ENCODE measurements around the gene ARMC7.
"Not testable (repeated sequence)": the region's sequence is repeated elsewhere in the genome, so short reads cannot be mapped to it uniquely, and the experiment has no call there.

DNA sequence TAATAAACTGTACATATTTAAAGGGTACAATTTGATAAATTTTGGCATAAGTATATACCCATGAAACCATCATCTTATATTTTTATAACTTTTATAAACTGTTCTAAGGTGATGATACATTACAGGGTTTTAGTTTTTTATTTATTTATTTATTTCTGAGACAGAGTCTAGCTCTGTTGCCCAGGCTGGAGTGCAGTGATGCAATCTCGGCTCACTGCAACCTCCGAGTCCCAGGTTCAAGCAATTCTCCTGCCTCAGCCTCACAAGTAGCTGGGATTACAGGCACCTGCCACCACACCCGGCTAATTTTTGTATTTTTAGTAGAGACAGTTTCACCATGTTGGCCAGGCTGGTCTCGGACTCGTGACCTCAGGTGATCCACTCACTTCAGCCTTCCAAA is 18.2 kb downstream of the ARMC7 start:
- TF ChIP-seq, protein P1, sequence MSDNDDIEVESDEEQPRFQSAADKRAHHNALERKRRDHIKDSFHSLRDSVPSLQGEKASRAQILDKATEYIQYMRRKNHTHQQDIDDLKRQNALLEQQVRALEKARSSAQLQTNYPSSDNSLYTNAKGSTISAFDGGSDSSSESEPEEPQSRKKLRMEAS (IDR thresholded peaks at IDR 0.05): not testable (repeated sequence)
- TF ChIP-seq, protein P2, sequence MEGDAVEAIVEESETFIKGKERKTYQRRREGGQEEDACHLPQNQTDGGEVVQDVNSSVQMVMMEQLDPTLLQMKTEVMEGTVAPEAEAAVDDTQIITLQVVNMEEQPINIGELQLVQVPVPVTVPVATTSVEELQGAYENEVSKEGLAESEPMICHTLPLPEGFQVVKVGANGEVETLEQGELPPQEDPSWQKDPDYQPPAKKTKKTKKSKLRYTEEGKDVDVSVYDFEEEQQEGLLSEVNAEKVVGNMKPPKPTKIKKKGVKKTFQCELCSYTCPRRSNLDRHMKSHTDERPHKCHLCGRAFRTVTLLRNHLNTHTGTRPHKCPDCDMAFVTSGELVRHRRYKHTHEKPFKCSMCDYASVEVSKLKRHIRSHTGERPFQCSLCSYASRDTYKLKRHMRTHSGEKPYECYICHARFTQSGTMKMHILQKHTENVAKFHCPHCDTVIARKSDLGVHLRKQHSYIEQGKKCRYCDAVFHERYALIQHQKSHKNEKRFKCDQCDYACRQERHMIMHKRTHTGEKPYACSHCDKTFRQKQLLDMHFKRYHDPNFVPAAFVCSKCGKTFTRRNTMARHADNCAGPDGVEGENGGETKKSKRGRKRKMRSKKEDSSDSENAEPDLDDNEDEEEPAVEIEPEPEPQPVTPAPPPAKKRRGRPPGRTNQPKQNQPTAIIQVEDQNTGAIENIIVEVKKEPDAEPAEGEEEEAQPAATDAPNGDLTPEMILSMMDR (IDR thresholded peaks at IDR 0.05 in 2 of 3, conservative IDR thresholded peaks at IDR 0.05 in 1 of 3; ENCODE audit: borderline replicate concordance in 1 of 3, insufficient read depth in 1 of 3, low read depth in 2 of 3, low read length in 2 of 3): not testable (repeated sequence)
- not testable (repeated sequence) for TF ChIP-seq POLR2A (IDR thresholded peaks at IDR 0.05; ENCODE audit: borderline replicate concordance, extremely low read depth, insufficient read depth, insufficient read length); ELF1 (IDR thresholded peaks at IDR 0.05; ENCODE audit: borderline replicate concordance, low read depth); ZFX (IDR thresholded peaks at IDR 0.05); POLR2AphosphoS5 (IDR thresholded peaks at IDR 0.05; ENCODE audit: low read depth, low read length)

All from HCT116 (cell line).